Astrocyte of the cerebellum (primary cell): ENCODE results near the gene TMEM273.

Experiments
- DNase-seq: peaks from one replicate; pipeline ENCODE4 v3.0.0-alpha.2; 2011; ENCODE audit warnings: low read depth
- H3K4me3 ChIP-seq: 2 replicates; pipeline ENCODE4 v1.5.1; 2011; ENCODE audit warnings: mild to moderate bottlenecking, low read depth, low read length, moderate library complexity
- in situ Hi-C: cut with HindIII; loops from 2 replicates; pipeline ENCODE4 v1.10.0; 2017; ENCODE audit warnings: low sequenced_read_pairs
- TF ChIP-seq, protein P1 (sequence below): IDR thresholded peaks from 2 replicates; pipeline ENCODE4 v1.5.1; 2012; ENCODE audit warnings: low read length, low read depth, moderate library complexity, mild to moderate bottlenecking; ENCODE audit errors: missing control alignments

Gene TMEM273

DNA sequence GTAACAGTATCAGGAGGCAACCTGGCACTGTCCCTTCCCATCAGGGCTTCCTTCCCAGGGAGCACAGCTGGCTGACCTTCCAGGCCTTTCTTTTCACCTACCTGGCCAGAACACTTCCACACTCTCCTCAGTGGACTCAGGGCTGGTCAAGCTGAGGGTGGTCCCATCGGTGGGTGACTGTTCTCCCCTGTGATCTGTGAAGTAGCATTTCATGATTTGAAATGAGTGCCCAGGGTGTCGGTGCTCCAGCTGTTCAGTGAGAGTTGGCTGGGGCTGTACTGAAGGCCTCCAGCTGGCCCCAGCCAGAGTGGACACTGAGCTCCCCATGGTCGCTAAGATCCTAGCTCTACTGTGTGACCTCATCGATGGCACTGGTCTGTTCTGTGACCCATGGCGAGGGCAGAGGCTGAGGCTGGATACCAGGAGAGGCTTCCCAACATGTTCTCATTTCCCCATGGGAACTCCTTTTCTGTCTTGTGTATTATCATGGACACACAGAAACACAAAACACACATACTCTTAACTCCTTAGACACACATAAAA is 54.4 kb downstream of the TMEM273 start, which contains the start of gene FAM170B:
Gene FAM170B (minus strand): TSS at position 316 of the 543 bp plus-strand sequence. CDS start 103 bp downstream, at position 213.
- in situ Hi-C loops: no loop called here
- no peak for DNase-seq
- H3K4me3 ChIP-seq: no peak within 1 kb of the TSS
- TF ChIP-seq, protein P1, sequence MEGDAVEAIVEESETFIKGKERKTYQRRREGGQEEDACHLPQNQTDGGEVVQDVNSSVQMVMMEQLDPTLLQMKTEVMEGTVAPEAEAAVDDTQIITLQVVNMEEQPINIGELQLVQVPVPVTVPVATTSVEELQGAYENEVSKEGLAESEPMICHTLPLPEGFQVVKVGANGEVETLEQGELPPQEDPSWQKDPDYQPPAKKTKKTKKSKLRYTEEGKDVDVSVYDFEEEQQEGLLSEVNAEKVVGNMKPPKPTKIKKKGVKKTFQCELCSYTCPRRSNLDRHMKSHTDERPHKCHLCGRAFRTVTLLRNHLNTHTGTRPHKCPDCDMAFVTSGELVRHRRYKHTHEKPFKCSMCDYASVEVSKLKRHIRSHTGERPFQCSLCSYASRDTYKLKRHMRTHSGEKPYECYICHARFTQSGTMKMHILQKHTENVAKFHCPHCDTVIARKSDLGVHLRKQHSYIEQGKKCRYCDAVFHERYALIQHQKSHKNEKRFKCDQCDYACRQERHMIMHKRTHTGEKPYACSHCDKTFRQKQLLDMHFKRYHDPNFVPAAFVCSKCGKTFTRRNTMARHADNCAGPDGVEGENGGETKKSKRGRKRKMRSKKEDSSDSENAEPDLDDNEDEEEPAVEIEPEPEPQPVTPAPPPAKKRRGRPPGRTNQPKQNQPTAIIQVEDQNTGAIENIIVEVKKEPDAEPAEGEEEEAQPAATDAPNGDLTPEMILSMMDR: no peak

DNA sequence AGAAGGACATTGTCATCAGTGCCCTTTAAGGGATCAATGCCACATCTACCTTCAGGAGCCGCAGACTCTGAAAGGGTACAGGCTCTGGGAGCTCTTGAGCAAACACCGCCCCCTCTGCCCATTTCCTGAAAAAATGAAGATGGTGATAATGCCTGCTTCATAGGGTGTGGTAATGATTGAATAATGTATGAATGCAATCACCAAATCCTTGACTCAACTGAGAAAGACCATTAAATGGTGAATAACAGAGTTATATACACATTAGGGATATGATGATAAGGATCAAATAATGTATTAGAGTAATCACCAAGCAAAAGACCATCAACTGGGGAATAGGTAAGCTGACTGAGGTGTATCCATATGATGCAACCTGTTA is 55.8 kb downstream of the TMEM273 start:
- H3K4me3 ChIP-seq: no peak overlapping the region
- TF ChIP-seq, protein P1: no peak
- no peak for DNase-seq
- in situ Hi-C loops: no loop called here

DNA sequence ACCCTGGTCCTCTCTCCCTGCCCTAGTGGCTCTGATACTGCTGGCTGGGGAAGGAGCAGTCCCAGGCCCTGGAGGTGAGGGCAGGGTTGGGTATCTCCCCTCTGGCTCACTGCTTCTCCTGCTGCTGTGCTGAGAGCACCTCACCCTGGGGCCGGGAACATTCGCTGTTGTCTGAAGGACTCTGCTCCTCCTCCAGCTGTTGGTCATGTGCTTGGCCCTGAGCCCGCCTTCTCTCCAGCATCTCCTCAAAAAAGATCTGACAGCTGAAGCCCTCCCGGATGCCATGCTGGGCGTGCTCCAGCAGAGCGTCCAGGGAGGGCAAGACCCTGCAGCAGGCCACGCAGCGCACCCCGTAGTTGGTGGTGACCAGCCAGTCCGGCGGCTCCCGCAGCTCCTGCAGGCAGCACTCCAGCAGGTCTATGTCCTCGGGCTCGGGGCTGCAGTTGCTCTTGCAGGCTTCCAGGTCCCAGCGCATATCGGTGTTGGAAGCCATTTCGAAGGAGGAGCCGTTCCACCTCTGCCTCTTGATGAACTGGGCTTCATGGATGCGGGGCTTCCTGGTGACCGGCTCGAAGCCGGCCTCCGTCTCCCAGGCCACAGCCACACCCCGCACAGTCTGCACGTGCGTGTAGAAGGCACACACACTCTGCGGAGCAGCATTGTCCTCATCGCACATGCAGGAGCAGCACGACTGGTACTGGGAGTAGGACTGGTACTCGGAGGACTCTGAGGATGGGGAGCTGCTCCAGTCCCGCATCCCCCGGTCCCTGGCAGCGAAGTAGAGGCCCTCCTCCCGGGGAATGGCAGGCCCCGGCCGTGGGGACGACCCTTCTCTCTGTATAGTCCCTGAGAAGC is 56.5 kb downstream of the TMEM273 start:
- in situ Hi-C loops: no loop called here
- H3K4me3 ChIP-seq: no peak overlapping the region
- TF ChIP-seq, protein P1: no peak
- no peak for DNase-seq

DNA sequence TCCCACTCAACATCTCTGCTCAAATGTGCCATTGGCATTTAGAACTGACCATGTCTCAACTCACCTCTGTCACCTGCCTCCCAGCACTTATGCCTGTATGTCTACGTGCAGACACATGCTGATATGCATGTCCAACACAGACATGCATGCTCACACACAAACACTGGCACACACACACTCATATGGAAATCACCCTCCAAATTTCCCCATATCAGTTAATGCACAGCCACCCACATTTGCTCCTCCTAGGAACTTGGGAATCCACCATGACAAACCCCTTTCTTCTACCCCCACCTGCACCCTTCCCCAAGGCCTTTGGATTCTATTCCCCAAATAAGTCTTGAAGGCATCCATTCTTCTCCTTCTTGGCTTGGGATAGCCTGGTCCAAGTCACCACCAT is 58.8 kb downstream of the TMEM273 start:
- no peak overlapping the region for H3K4me3 ChIP-seq
- in situ Hi-C loops: no loop called here
- TF ChIP-seq, protein P1: no peak
- DNase-seq: no peak

DNA sequence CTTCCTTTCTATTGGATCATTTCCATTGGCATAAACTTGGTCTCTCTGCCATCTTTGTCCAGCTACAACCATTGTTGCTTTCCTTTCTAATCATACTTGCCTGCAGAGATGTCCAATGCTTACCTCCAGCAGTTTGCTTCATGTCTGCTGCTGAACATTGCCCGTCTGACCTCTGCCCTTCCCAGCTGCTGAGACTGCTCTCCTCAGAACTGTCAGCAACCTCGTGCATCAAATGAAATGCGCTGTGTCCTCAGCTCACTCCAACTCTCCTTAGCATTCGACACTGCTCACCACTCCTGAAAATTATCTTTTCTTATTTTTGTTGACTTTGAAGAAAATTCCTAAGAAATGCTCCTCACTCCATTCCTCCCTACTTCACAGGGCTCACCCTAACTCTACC is 59.3 kb downstream of the TMEM273 start:
- DNase-seq: no peak
- in situ Hi-C loops: no loop called here
- no peak overlapping the region for H3K4me3 ChIP-seq
- TF ChIP-seq, protein P1: no peak

DNA sequence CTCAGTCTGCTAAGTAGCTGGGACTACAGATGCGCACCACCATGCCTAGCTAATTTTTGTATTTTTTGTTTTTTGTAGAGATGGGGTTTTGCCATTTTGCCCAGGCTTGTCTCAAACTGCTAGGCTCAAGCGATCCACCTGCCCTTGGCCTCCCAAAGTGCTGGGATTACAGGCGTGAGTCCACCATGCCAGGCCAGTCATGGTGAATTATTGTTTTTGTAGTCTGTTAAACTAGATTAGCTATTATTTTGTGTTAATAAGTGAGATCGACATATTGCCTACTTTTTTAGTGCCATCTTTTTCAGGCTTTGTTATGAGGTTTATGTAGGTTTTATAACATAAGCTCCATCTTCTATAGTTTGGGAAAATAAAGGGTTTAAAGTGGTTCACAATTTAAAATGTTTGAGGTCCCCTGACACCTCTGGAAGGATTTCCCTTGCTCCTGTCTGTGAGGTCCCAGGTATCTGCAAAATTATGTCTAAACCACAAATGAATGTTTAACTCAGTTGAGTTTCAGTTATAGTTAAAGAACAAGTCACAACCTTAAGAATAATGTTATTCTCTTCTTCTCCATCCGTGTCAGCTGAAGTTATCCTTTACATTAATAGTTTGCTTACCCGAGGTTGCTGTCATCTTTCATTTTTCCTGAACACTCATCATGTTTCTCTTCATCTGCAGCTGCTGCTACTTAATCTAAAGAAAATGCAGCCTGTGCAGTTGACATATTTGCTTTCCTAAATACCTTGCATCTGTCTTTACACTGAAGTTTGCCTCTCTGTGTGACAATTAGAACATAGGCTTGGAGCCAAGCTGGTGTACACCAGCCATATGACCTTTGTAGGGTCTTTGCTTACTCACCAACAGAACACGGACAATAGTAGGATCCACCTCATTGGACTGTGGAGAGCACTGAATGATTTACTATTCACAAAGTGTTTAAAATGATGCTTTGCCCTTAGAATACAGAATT is 63.9 kb downstream of the TMEM273 start:
- no peak overlapping the region for H3K4me3 ChIP-seq
- DNase-seq: no peak
- TF ChIP-seq, protein P1: no peak
- in situ Hi-C loops: no loop called here
